Measurements from ENCODE around the gene NLRX1. TPM values are rescaled to one million over a fixed set of nuclear protein-coding genes. Genes with fewer than 3 reads are reported as not detected.

NLRX1 gene
- 9.1 and 9.3 TPM in 2 replicates for total RNA-seq
- long read RNA-seq, partial matches to known transcripts, result 1 of 1 reads
- long read RNA-seq, other reads (novel, unspliced or antisense), result 0 of 1 reads

GRCh38 chr11:119168471-119169281 is at the start of gene NLRX1:
TSS of gene NLRX1 (plus strand) at chr11:119168725. CDS start at chr11:119171404, 2,679 bp downstream.
- DNase-seq (ENCODE audit: low read depth, low spot score), result peak; percentile 80

GRCh38 chr11:119118946-119119345 is 49.6 kb upstream of the NLRX1 start:
- TF ChIP-seq CTCF (conservative IDR thresholded peaks at IDR 0.05), result no peak
- Mint-ChIP-seq H3K9me3 (no peaks in the 10 kb centered on the region), H3K36me3 (ENCODE audit: low read depth) (no peaks in the 10 kb centered on the region), H3K4me3 (no peak overlapping the region), H3K27ac (ENCODE audit: unreplicated experiment) (no peak overlapping the region), H3K4me1 (peaks cover 24% of the 10 kb centered on the region), H3K27me3 (ENCODE audit: low read depth) (no peaks in the 10 kb centered on the region)
- no peak for DNase-seq (ENCODE audit: low read depth, low spot score)

More at GRCh38 chr11:119168471-119169281, at the start of gene NLRX1:
- peak; percentile 75 for TF ChIP-seq CTCF (conservative IDR thresholded peaks at IDR 0.05)
- Mint-ChIP-seq H3K36me3 (ENCODE audit: low read depth) (no peaks in the 10 kb centered on the region), H3K9me3 (no peaks in the 10 kb centered on the region), H3K27ac (ENCODE audit: unreplicated experiment) (peak within 1 kb of the TSS; percentile 88), H3K4me1 (peaks cover 11% of the 10 kb centered on the region), H3K27me3 (ENCODE audit: low read depth) (no peaks in the 10 kb centered on the region), H3K4me3 (peak within 1 kb of the TSS; percentile 85)

- peaks cover 24% of the 10 kb centered on the region for H3K4me1 Mint-ChIP-seq
- peak overlapping the region; percentile 21 for H3K27ac Mint-ChIP-seq (ENCODE audit: unreplicated experiment)
- H3K36me3 Mint-ChIP-seq (ENCODE audit: low read depth), result no peaks in the 10 kb centered on the region
- no peak for DNase-seq (ENCODE audit: low read depth, low spot score)
- no peaks in the 10 kb centered on the region for H3K27me3 Mint-ChIP-seq (ENCODE audit: low read depth)
- no peaks in the 10 kb centered on the region for H3K9me3 Mint-ChIP-seq
- H3K4me3 Mint-ChIP-seq, result peak overlapping the region; percentile 97
- TF ChIP-seq CTCF (conservative IDR thresholded peaks at IDR 0.05), result no peak
Measured at GRCh38 chr11:119120639-119121007, 47.9 kb upstream of the NLRX1 start.

- no peak for TF ChIP-seq CTCF (conservative IDR thresholded peaks at IDR 0.05)
- peak within 1 kb of the TSS; percentile 97 for H3K4me3 Mint-ChIP-seq
- no peaks in the 10 kb centered on the region for H3K9me3 Mint-ChIP-seq
- DNase-seq (ENCODE audit: low read depth, low spot score), result peak; percentile 98
- no peaks in the 10 kb centered on the region for H3K27me3 Mint-ChIP-seq (ENCODE audit: low read depth)
- H3K4me1 Mint-ChIP-seq, result peaks cover 24% of the 10 kb centered on the region
- no peaks in the 10 kb centered on the region for H3K36me3 Mint-ChIP-seq (ENCODE audit: low read depth)
- peak within 1 kb of the TSS; percentile 86 for H3K27ac Mint-ChIP-seq (ENCODE audit: unreplicated experiment)
Measured at GRCh38 chr11:119121008-119121810, 47.3 kb upstream of the NLRX1 start, which contains the start of gene HINFP. TSS of gene HINFP (plus strand) at chr11:119121580. CDS start at chr11:119126945, 5,365 bp downstream.

GRCh38 chr11:119121811-119122124 is 46.8 kb upstream of the NLRX1 start:
- Mint-ChIP-seq H3K9me3 (no peaks in the 10 kb centered on the region), H3K36me3 (ENCODE audit: low read depth) (no peaks in the 10 kb centered on the region), H3K4me3 (peak overlapping the region; percentile 97), H3K27ac (ENCODE audit: unreplicated experiment) (peak overlapping the region; percentile 86), H3K27me3 (ENCODE audit: low read depth) (no peaks in the 10 kb centered on the region), H3K4me1 (peaks cover 24% of the 10 kb centered on the region)
- no peak for TF ChIP-seq CTCF (conservative IDR thresholded peaks at IDR 0.05)
- DNase-seq (ENCODE audit: low read depth, low spot score), result no peak

Data from neural crest cell (in vitro differentiated cells).